ENCODE measurements around the gene NDUFV2. TPM values are rescaled to one million over a fixed set of nuclear protein-coding genes. Genes with fewer than 3 reads are reported as not detected.

NDUFV2 gene
- total RNA-seq, 1 experiment from 2014 or later = 139 TPM

DNA sequence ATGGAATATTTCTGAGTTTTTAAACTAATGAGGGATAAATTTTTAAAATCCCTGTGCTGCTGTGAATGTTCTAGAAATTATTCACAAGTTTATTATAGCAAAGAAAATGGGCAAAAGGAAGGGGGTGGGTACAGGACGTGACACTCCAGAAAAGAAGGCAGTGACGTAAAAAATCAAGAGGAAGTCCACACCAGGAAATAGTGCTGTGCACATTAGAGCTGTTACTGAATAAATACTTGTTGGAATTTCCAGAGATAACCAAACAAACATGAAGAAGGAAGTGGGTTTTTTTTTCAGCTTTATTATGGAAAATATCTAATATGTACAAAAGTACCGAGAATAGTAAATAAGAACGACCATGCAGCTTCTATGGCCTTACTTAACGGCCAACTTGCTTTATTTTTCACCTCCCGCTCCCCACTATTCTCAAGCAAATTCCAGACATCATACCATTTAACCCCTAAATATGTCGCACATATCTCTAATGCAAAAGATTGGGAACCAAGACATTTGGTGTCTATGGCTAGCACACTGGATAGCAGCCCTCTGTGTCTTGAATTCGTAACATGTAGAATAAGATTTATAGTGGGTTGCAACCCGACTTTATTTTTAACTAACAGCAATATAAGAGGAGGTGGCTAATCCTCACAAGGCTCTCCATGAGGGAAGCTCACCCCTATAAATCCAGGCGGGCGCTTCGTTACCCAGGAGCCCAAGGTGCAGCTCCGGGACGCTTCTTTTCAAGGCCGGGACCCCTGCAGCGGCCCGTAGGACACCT is 580 bp upstream of the NDUFV2 start:
- peak overlapping the region; percentile 24; the same call in 1 of the 2 replicates for H3K27ac ChIP-seq (ENCODE audit: low read length)
- H3K4me3 ChIP-seq (ENCODE audit: low read length) = peak overlapping the region; percentile 78
- H4K20me1 ChIP-seq (ENCODE audit: insufficient read depth, low read depth, low read length) = peaks cover 33% of the 10 kb centered on the region; the same call in 1 of the 2 replicates
- no peaks in the 10 kb centered on the region for H3K27me3 ChIP-seq (ENCODE audit: low read length)
- peak overlapping the region; percentile 1; the same call in 1 of the 2 replicates for H2AFZ ChIP-seq (ENCODE audit: low read length)
- no peaks in the 10 kb centered on the region for H3K9me3 ChIP-seq (ENCODE audit: low read length)
- peak overlapping the region; percentile 93 for H3K4me2 ChIP-seq (ENCODE audit: low read depth, low read length, poor library complexity, severe bottlenecking)
- no peaks in the 10 kb centered on the region for H3K9me2 ChIP-seq (replicated peaks; ENCODE audit: insufficient read depth, low read length)
- peak overlapping the region; percentile 79 for H3K9ac ChIP-seq (ENCODE audit: low read length)
- H3K36me3 ChIP-seq (ENCODE audit: insufficient read depth, low read length) = peaks cover 28% of the 10 kb centered on the region
- H3K79me2 ChIP-seq (ENCODE audit: low read length) = peaks cover 49% of the 10 kb centered on the region
- peaks cover 38% of the 10 kb centered on the region for H3K4me1 ChIP-seq (ENCODE audit: low read length)
- DNase-seq = peak; percentile 78

DNA sequence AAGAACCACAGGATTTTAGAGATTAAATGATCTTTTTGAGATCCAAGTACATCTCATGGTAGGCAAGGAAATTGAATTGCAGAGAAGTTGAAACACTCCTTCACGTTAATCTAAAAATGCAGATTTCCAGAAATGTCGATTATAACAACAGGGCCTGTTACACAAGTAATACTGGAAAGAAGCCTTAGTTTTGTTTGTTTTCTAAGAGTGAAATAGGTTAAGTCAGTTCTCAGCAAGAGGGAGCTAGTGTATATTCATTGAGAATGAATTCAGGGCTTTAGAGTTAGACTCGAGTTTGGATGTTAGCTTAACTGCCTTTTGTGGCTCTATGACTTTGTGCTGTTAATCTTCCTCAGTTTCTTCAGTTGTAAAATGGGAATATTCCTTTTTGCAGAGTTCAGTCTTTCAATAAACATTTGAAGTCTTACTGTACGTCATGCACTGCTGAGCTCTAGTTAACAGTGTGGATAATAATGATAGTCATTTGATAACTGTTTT is 926 bp downstream of the NDUFV2 start:
- H3K9me3 ChIP-seq (ENCODE audit: low read length) = no peaks in the 10 kb centered on the region
- no peaks in the 10 kb centered on the region for H3K27me3 ChIP-seq (ENCODE audit: low read length)
- peak; percentile 52 for DNase-seq
- peaks cover 53% of the 10 kb centered on the region for H3K4me1 ChIP-seq (ENCODE audit: low read length)
- peak overlapping the region; percentile 87 for H3K9ac ChIP-seq (ENCODE audit: low read length)
- no peaks in the 10 kb centered on the region for H3K9me2 ChIP-seq (replicated peaks; ENCODE audit: insufficient read depth, low read length)
- peaks cover 47% of the 10 kb centered on the region for H4K20me1 ChIP-seq (ENCODE audit: insufficient read depth, low read depth, low read length)
- H3K79me2 ChIP-seq (ENCODE audit: low read length) = peaks cover 64% of the 10 kb centered on the region
- peaks cover 43% of the 10 kb centered on the region for H3K36me3 ChIP-seq (ENCODE audit: insufficient read depth, low read length)
- peak overlapping the region; percentile 88 for H3K4me2 ChIP-seq (ENCODE audit: low read depth, low read length, poor library complexity, severe bottlenecking)
- peak overlapping the region; percentile 70 for H3K27ac ChIP-seq (ENCODE audit: low read length)
- H3K4me3 ChIP-seq (ENCODE audit: low read length) = peak overlapping the region; percentile 78
- no peak overlapping the region for H2AFZ ChIP-seq (ENCODE audit: low read length)

- Histone ChIP-seq H3K36me3 (ENCODE audit: insufficient read depth, low read length) (peaks cover 49% of the 10 kb centered on the region), H3K27me3 (ENCODE audit: low read length) (no peaks in the 10 kb centered on the region), H2AFZ (ENCODE audit: low read length) (no peak overlapping the region), H3K4me2 (ENCODE audit: low read depth, low read length, poor library complexity, severe bottlenecking) (peak overlapping the region; percentile 88), H3K79me2 (ENCODE audit: low read length) (peaks cover 74% of the 10 kb centered on the region), H3K9ac (ENCODE audit: low read length) (peak overlapping the region; percentile 87), H3K4me3 (ENCODE audit: low read length) (peak overlapping the region; percentile 78), H4K20me1 (ENCODE audit: insufficient read depth, low read depth, low read length) (peaks cover 48% of the 10 kb centered on the region), H3K9me2 (replicated peaks; ENCODE audit: insufficient read depth, low read length) (no peaks in the 10 kb centered on the region), H3K4me1 (ENCODE audit: low read length) (peaks cover 53% of the 10 kb centered on the region), H3K27ac (ENCODE audit: low read length) (no peak overlapping the region; the same call in 1 of the 2 replicates), H3K9me3 (ENCODE audit: low read length) (no peaks in the 10 kb centered on the region)
- no peak for DNase-seq
Measured at GRCh38 chr18:9104244-9104901, 1.9 kb downstream of the NDUFV2 start.

DNA sequence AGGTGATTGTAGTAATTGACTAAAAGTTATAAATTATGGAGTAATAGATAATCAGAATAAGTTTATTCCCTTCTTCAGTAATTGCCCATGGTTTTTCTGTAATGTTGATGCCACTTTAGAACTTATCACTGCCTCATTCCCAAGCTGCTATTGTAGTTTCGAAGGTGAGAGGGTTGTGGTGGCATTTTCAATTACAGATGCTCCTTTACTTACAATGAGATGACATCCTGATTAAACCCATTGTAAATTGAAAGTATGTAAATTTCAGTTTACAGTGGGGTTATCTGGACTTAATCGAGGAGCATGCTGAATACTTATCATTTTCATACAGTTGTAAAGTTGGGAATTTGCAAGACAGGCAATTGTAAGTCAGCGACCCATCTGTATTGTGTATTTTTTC is 2.9 kb downstream of the NDUFV2 start:
- no peaks in the 10 kb centered on the region for H3K27me3 ChIP-seq (ENCODE audit: low read length)
- H4K20me1 ChIP-seq (ENCODE audit: insufficient read depth, low read depth, low read length) = peaks cover 48% of the 10 kb centered on the region
- no peak overlapping the region for H2AFZ ChIP-seq (ENCODE audit: low read length)
- peaks cover 84% of the 10 kb centered on the region for H3K79me2 ChIP-seq (ENCODE audit: low read length)
- peak overlapping the region; percentile 87; the same call in 1 of the 2 replicates for H3K9ac ChIP-seq (ENCODE audit: low read length)
- H3K4me3 ChIP-seq (ENCODE audit: low read length) = peak overlapping the region; percentile 78
- peaks cover 59% of the 10 kb centered on the region for H3K36me3 ChIP-seq (ENCODE audit: insufficient read depth, low read length)
- H3K4me2 ChIP-seq (ENCODE audit: low read depth, low read length, poor library complexity, severe bottlenecking) = peak overlapping the region; percentile 88
- no peaks in the 10 kb centered on the region for H3K9me3 ChIP-seq (ENCODE audit: low read length)
- H3K27ac ChIP-seq (ENCODE audit: low read length) = no peak overlapping the region
- H3K9me2 ChIP-seq (replicated peaks; ENCODE audit: insufficient read depth, low read length) = no peaks in the 10 kb centered on the region
- DNase-seq = no peak
- peaks cover 53% of the 10 kb centered on the region for H3K4me1 ChIP-seq (ENCODE audit: low read length)

DNA sequence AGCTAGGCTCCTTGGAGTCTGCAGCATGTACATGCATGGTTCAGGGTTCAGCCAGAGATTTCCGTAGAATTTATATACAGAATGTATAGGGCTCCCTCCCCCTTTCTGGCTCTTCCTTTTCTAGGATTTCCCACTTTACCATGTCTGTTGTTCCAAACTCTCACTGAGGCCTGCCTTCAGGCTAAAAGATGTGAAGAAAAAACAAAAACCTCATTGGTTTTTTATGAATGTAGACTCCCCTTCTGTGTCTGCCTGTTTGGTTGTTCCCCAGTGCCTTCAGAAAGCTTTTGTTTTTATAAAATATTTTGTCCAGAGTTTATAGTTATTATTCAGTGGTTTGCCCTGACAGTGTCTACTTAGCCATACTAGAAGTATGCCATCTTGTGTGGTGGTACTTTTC is 3.6 kb downstream of the NDUFV2 start:
- H3K27ac ChIP-seq (ENCODE audit: low read length) = no peak overlapping the region
- no peaks in the 10 kb centered on the region for H3K27me3 ChIP-seq (ENCODE audit: low read length)
- no peaks in the 10 kb centered on the region for H3K9me2 ChIP-seq (replicated peaks; ENCODE audit: insufficient read depth, low read length)
- no peak for DNase-seq
- no peaks in the 10 kb centered on the region for H3K9me3 ChIP-seq (ENCODE audit: low read length)
- H3K4me1 ChIP-seq (ENCODE audit: low read length) = peaks cover 53% of the 10 kb centered on the region
- peak overlapping the region; percentile 26; the same call in 1 of the 2 replicates for H3K9ac ChIP-seq (ENCODE audit: low read length)
- H3K4me2 ChIP-seq (ENCODE audit: low read depth, low read length, poor library complexity, severe bottlenecking) = peak overlapping the region; percentile 88
- H3K4me3 ChIP-seq (ENCODE audit: low read length) = peak overlapping the region; percentile 78
- no peak overlapping the region for H2AFZ ChIP-seq (ENCODE audit: low read length)
- H4K20me1 ChIP-seq (ENCODE audit: insufficient read depth, low read depth, low read length) = peaks cover 48% of the 10 kb centered on the region
- H3K36me3 ChIP-seq (ENCODE audit: insufficient read depth, low read length) = peaks cover 64% of the 10 kb centered on the region
- peaks cover 91% of the 10 kb centered on the region for H3K79me2 ChIP-seq (ENCODE audit: low read length)

DNA sequence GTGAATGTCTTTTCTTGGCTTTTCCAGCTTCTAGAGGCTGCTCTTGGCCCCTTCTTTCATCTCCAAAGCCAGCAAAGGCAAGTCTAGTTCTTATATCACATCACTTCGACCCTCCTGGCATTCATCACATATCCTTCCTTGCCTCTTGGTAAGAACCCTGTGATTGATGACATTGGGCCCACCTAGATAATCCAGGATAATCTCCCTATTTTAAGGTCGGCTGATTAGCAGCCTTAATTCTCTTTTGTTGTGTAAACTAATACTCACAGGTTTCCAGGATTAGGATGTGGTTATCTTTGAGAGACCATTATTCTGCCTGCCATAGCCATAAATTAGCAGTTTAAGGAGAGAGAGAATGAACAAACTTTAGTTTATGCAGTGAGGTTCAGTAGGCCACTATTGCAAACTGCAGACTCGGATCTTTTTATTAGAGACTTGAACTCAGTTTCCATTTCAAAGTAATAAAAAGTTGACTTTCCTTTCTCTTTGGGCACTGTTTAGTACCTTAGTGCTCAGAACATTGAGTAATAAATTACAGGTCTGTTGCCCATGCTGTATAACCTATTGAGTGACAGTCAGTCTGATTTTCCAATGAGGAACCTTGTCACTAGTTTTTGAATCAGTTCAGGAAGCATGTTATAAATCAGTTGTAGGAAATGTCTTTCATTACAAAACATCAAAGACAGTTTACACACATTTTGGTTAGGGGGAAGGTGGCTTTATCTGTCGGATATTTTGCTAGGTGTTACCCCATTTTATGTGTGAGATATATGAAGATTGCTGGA is 4.5 kb downstream of the NDUFV2 start:
- H3K9me3 ChIP-seq (ENCODE audit: low read length) = no peaks in the 10 kb centered on the region
- H3K27ac ChIP-seq (ENCODE audit: low read length) = no peak overlapping the region; the same call in 1 of the 2 replicates
- no peaks in the 10 kb centered on the region for H3K27me3 ChIP-seq (ENCODE audit: low read length)
- H2AFZ ChIP-seq (ENCODE audit: low read length) = no peak overlapping the region
- peaks cover 97% of the 10 kb centered on the region for H3K79me2 ChIP-seq (ENCODE audit: low read length)
- peak overlapping the region; percentile 3; the same call in 1 of the 2 replicates for H3K9ac ChIP-seq (ENCODE audit: low read length)
- peaks cover 50% of the 10 kb centered on the region for H4K20me1 ChIP-seq (ENCODE audit: insufficient read depth, low read depth, low read length)
- no peak for DNase-seq
- H3K4me1 ChIP-seq (ENCODE audit: low read length) = peaks cover 47% of the 10 kb centered on the region
- H3K4me3 ChIP-seq (ENCODE audit: low read length) = peak overlapping the region; percentile 78
- no peaks in the 10 kb centered on the region for H3K9me2 ChIP-seq (replicated peaks; ENCODE audit: insufficient read depth, low read length)
- peak overlapping the region; percentile 88 for H3K4me2 ChIP-seq (ENCODE audit: low read depth, low read length, poor library complexity, severe bottlenecking)
- H3K36me3 ChIP-seq (ENCODE audit: insufficient read depth, low read length) = peaks cover 69% of the 10 kb centered on the region

- H2AFZ ChIP-seq (ENCODE audit: low read length) = no peak overlapping the region
- peaks cover 51% of the 10 kb centered on the region for H3K4me1 ChIP-seq (ENCODE audit: low read length)
- peaks cover 74% of the 10 kb centered on the region for H3K36me3 ChIP-seq (ENCODE audit: insufficient read depth, low read length)
- H3K4me3 ChIP-seq (ENCODE audit: low read length) = no peak overlapping the region
- DNase-seq = no peak
- no peaks in the 10 kb centered on the region for H3K27me3 ChIP-seq (ENCODE audit: low read length)
- no peak overlapping the region for H3K4me2 ChIP-seq (ENCODE audit: low read depth, low read length, poor library complexity, severe bottlenecking)
- peaks cover 52% of the 10 kb centered on the region for H4K20me1 ChIP-seq (ENCODE audit: insufficient read depth, low read depth, low read length)
- H3K9me2 ChIP-seq (replicated peaks; ENCODE audit: insufficient read depth, low read length) = no peaks in the 10 kb centered on the region
- H3K9ac ChIP-seq (ENCODE audit: low read length) = no peak overlapping the region
- H3K27ac ChIP-seq (ENCODE audit: low read length) = no peak overlapping the region
- H3K9me3 ChIP-seq (ENCODE audit: low read length) = no peaks in the 10 kb centered on the region
- peaks cover 100% of the 10 kb centered on the region for H3K79me2 ChIP-seq (ENCODE audit: low read length)
Measured at GRCh38 chr18:9108911-9109310, 6.4 kb downstream of the NDUFV2 start.

Measured in Karpas-422 (cell line).